Measurements from ENCODE around the gene ZNF774. TPM values are rescaled to one million over a fixed set of nuclear protein-coding genes. Genes with fewer than 3 reads are reported as not detected.

Gene ZNF774
- total RNA-seq, 4 donors from 2014 or later, result 0.66 to 2.9 (median 1.2) TPM

DNA sequence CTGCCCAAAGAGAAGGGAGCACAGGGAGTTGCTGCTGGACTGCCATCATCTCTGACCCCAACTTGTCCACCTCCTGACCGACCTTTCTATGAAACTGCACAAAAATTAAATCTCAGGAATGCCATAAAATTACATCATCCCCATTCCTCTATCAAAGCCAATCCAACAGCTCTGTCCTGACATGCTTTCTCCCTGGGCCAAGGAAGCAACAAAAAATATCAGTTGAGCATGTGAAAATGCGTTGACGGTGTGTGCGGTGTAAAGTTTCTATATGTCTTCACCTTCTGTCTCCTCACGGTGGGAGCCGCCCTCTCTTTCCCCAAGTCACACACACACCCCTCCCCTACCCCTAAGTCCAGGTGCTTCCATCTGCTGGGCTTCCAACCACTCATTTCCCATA, 3.6 kb upstream of the ZNF774 start:
- Histone ChIP-seq H3K4me3 (no peak overlapping the region), H3K27ac (no peak overlapping the region), H3K9me3 (no peaks in the 10 kb centered on the region), H3K36me3 (no peaks in the 10 kb centered on the region), H3K4me1 (peaks cover 0 to 14% (median 2%) of the 10 kb centered on the region in 4 donors), H3K27me3 (no peaks in the 10 kb centered on the region)
- WGBS, 2 donors, result 85 to 87% methylated on average over 6 of the region's 6 CpGs
- TF ChIP-seq EP300 (IDR thresholded peaks at IDR 0.05) (no peak), POLR2A (IDR thresholded peaks at IDR 0.05) (no peak)
- TF ChIP-seq, protein P1, sequence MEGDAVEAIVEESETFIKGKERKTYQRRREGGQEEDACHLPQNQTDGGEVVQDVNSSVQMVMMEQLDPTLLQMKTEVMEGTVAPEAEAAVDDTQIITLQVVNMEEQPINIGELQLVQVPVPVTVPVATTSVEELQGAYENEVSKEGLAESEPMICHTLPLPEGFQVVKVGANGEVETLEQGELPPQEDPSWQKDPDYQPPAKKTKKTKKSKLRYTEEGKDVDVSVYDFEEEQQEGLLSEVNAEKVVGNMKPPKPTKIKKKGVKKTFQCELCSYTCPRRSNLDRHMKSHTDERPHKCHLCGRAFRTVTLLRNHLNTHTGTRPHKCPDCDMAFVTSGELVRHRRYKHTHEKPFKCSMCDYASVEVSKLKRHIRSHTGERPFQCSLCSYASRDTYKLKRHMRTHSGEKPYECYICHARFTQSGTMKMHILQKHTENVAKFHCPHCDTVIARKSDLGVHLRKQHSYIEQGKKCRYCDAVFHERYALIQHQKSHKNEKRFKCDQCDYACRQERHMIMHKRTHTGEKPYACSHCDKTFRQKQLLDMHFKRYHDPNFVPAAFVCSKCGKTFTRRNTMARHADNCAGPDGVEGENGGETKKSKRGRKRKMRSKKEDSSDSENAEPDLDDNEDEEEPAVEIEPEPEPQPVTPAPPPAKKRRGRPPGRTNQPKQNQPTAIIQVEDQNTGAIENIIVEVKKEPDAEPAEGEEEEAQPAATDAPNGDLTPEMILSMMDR (IDR thresholded peaks at IDR 0.05), result no peak
- no peak for DNase-seq (ENCODE audit: low spot score in 2 of 2)

DNA sequence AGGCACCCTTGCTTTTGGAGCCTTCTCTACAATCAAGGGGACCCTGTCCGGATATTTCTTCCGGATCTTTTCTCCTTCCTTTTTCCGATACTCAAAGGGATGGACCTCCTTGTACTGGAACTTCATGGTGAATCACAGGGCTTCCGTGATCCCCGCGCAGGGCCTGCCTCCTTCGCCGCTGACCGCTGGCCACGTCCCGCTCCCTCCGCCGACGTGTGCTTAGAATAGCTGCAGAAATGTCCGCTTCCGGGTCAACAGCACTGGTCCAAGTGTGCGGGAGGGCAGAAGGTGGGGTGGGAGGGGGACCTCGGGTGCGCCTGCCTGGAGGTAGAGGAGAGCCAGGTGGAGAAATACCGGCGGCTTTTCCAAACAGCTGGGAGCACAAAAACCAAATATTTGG, 3.0 kb upstream of the ZNF774 start:
- no peaks in the 10 kb centered on the region for H3K9me3 ChIP-seq
- H3K36me3 ChIP-seq, result no peaks in the 10 kb centered on the region
- no peak overlapping the region for H3K4me3 ChIP-seq
- DNase-seq (ENCODE audit: low spot score in 2 of 2), result no peak
- H3K27ac ChIP-seq, result no peak overlapping the region
- H3K27me3 ChIP-seq, result no peaks in the 10 kb centered on the region
- peaks cover 0 to 11% (median 2%) of the 10 kb centered on the region in 4 donors for H3K4me1 ChIP-seq
- 94 to 98% methylated on average over 21 of the region's 21 CpGs for WGBS, 2 donors
- TF ChIP-seq EP300 (IDR thresholded peaks at IDR 0.05) (no peak), POLR2A (IDR thresholded peaks at IDR 0.05) (no peak)
- TF ChIP-seq, protein P1 (IDR thresholded peaks at IDR 0.05), result no peak

DNA sequence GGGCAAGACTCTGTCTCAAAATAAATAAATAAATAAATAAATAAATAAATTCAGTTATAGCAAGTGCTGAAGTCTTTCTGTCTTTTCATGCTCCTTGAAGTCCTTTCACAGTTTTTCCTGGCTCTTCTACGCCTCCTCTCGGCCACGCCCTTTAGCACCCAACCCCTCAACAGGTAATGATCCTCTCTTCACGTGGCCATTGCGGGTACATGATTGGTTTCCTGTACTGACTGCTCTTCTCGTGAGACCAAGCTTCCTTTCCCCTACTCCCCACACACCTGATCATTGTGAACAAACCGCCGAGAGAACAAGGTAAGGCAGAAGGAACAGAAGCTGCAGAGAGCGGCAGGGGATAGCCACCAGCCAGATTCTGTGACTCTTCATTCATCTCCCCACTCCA, 2.3 kb upstream of the ZNF774 start:
- TF ChIP-seq POLR2A (IDR thresholded peaks at IDR 0.05) (no peak), EP300 (IDR thresholded peaks at IDR 0.05) (no peak)
- TF ChIP-seq, protein P1 (IDR thresholded peaks at IDR 0.05), result no peak
- Histone ChIP-seq H3K4me1 (peaks cover 0 to 11% (median 2%) of the 10 kb centered on the region in 4 donors), H3K4me3 (no peak overlapping the region), H3K27ac (no peak overlapping the region), H3K36me3 (no peaks in the 10 kb centered on the region), H3K9me3 (no peaks in the 10 kb centered on the region), H3K27me3 (no peaks in the 10 kb centered on the region)
- 90 to 95% methylated on average over 9 of the region's 9 CpGs for WGBS, 2 donors
- DNase-seq (ENCODE audit: low spot score in 2 of 2), result no peak

- WGBS, 2 donors, result 28 to 33% methylated on average over 23 of the region's 25 CpGs
- peak overlapping the region in 3 of 4 donors; percentile 58 to 97 (median 96) for H3K4me3 ChIP-seq
Measured at GRCh38 chr15:90351479-90352106, 491 bp upstream of the ZNF774 start.

DNA sequence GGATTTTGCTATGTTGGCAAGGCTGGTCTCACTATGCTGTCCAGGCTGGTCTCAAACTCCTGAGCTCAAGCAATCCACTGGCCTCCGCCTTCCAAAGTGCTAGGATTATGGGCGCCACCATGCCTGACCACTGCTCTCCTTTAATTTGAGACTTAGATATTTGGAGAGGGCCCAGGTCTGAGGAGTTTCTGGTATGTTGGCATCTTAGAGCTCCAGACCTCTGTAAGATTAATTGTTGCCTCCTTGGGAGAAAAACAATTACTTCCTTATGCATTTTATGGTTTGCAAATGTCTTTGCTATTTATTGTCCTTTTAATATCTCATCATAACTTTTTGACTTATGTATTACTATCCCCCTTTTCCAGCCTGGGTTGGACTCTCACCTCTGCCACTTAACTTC, 2.9 kb downstream of the ZNF774 start:
- H3K27me3 ChIP-seq, result no peaks in the 10 kb centered on the region
- TF ChIP-seq POLR2A (IDR thresholded peaks at IDR 0.05), result no peak
- TF ChIP-seq, protein P1 (IDR thresholded peaks at IDR 0.05), result no peak
- TF ChIP-seq EP300 (IDR thresholded peaks at IDR 0.05), result no peak
- no peak for DNase-seq (ENCODE audit: low spot score in 2 of 2)
- no peaks in the 10 kb centered on the region for H3K9me3 ChIP-seq
- WGBS, 2 donors, result 91 to 97% methylated on average over 2 of the region's 2 CpGs
- H3K4me3 ChIP-seq, result no peak overlapping the region
- peaks cover 0 to 16% (median 0%) of the 10 kb centered on the region in 3 donors for H3K36me3 ChIP-seq
- peaks cover 0 to 11% (median 2%) of the 10 kb centered on the region in 4 donors for H3K4me1 ChIP-seq
- no peak overlapping the region for H3K27ac ChIP-seq

More at GRCh38 chr15:90351479-90352106, 491 bp upstream of the ZNF774 start:
- no peak for DNase-seq (ENCODE audit: low spot score in 2 of 2)
- H3K36me3 ChIP-seq, result no peaks in the 10 kb centered on the region
- no peaks in the 10 kb centered on the region for H3K27me3 ChIP-seq
- TF ChIP-seq POLR2A (IDR thresholded peaks at IDR 0.05) (no peak), EP300 (IDR thresholded peaks at IDR 0.05) (no peak)
- TF ChIP-seq, protein P1 (IDR thresholded peaks at IDR 0.05), result no peak
- no peaks in the 10 kb centered on the region for H3K9me3 ChIP-seq
- H3K27ac ChIP-seq, result peak overlapping the region in 1 of 4 donors; percentile 78
- H3K4me1 ChIP-seq, result peaks cover 0 to 11% (median 2%) of the 10 kb centered on the region in 4 donors
